MM.1S (cell line): ENCODE data around the gene SLBP.

Source experiments
- DNase-seq: peaks from one replicate; pipeline ENCODE4 v3.0.0-alpha.2; 2015
- H2AFZ ChIP-seq: fragments of 300-600 bp; sonication (generic); 2 replicates; pipeline ENCODE4 v1.6.0; 2016; ENCODE audit warnings: antibody characterized with exemption, low read length
- H3F3A ChIP-seq: fragments of 300-600 bp; sonication (generic); 2 replicates; pipeline ENCODE4 v1.6.1; 2016; ENCODE audit warnings: mild to moderate bottlenecking, antibody characterized with exemption, low read length, moderate library complexity, mixed read lengths; ENCODE audit not compliant: insufficient read depth
- H3K27ac ChIP-seq: fragments of 300-600 bp; sonication (generic); 2 replicates; pipeline ENCODE4 v1.5.1; 2016; ENCODE audit warnings: mild to moderate bottlenecking, low read length
- H3K27me3 ChIP-seq: fragments of 300-600 bp; sonication (generic); replicated peaks from 2 replicates; pipeline ENCODE4 v1.6.0; 2016; ENCODE audit warnings: low read length; ENCODE audit not compliant: insufficient read depth
- H3K36me3 ChIP-seq: fragments of 300-600 bp; sonication (generic); replicated peaks from 2 replicates; pipeline ENCODE4 v1.6.1; 2016; ENCODE audit warnings: mild to moderate bottlenecking, low read length, mixed read lengths; ENCODE audit not compliant: insufficient read depth
- H3K4me1 ChIP-seq: fragments of 300-600 bp; sonication (generic); 2 replicates; pipeline ENCODE4 v1.6.1; 2016; ENCODE audit warnings: low read length, mixed read lengths
- H3K4me2 ChIP-seq: fragments of 300-600 bp; sonication (generic); 2 replicates; pipeline ENCODE4 v1.6.0; 2016; ENCODE audit warnings: low read depth, low read length
- H3K4me3 ChIP-seq: fragments of 300-600 bp; sonication (generic); 2 replicates; pipeline ENCODE4 v1.5.1; 2016; ENCODE audit warnings: low read length, mixed read lengths
- H3K79me2 ChIP-seq: fragments of 300-600 bp; sonication (generic); 2 replicates; pipeline ENCODE4 v1.6.1; 2016; ENCODE audit warnings: mixed run types, low read length, mixed read lengths
- H3K9ac ChIP-seq: fragments of 300-600 bp; sonication (generic); 2 replicates; pipeline ENCODE4 v1.6.1; 2016; ENCODE audit warnings: low read length, mixed read lengths
- H3K9me2 ChIP-seq: fragments of 300-600 bp; sonication (generic); replicated peaks from 2 replicates; pipeline ENCODE4 v1.6.1; 2016; ENCODE audit warnings: mild to moderate bottlenecking, low read length, mixed read lengths; ENCODE audit not compliant: insufficient read depth
- H3K9me3 ChIP-seq: fragments of 300-600 bp; sonication (generic); replicated peaks from 2 replicates; pipeline ENCODE4 v1.6.1; 2016; ENCODE audit warnings: mild to moderate bottlenecking, low read length, mixed read lengths; ENCODE audit not compliant: insufficient read depth
- H4K20me1 ChIP-seq: fragments of 300-600 bp; sonication (generic); 2 replicates; pipeline ENCODE4 v1.6.1; 2016; ENCODE audit warnings: mild to moderate bottlenecking, low read length, moderate library complexity, mixed read lengths; ENCODE audit not compliant: insufficient read depth
- CTCF ChIP-seq: fragments of 300-600 bp; sonication (generic); IDR thresholded peaks from 2 replicates; pipeline ENCODE4 v1.5.1; 2016; ENCODE audit warnings: antibody characterized with exemption, low read length, mixed read lengths
- EZH2 ChIP-seq: fragments of 300-600 bp; sonication (generic); optimal IDR thresholded peaks from 2 replicates; pipeline ENCODE3; 2017; ENCODE audit warnings: low read depth, mild to moderate bottlenecking, antibody characterized with exemption, low read length, mixed read lengths
- EZH2phosphoT487 ChIP-seq: fragments of 300-600 bp; sonication (generic); IDR thresholded peaks from 2 replicates; pipeline ENCODE4 v1.6.1; 2018; ENCODE audit warnings: antibody characterized with exemption, low read length

The SLBP gene

DNA sequence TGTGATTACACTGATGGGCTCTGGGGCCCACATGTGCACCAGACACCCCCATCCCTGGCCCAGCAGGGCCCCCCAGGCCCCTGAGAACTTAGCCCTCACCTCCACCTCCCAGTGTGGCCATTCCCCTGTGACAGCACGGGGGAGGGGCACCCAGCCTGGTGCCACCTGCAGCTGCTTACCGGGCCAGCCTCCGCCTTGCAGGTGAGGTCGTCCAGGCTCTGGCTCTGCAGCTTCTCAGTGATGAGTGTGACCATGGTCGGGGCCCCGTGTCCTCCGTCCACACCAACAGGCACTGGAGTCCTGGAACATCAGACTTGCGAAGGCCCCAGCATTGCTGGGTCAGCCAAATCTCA is 43.7 kb downstream of the SLBP start:
- H3K27me3 ChIP-seq, result no peaks in the 10 kb centered on the region
- H3F3A ChIP-seq, result no peaks in the 10 kb centered on the region

GRCh38 chr4:1667273-1667672 is 44.8 kb downstream of the SLBP start:
- no peak overlapping the region for H2AFZ ChIP-seq
- no peak for TF ChIP-seq CTCF
- no peak for TF ChIP-seq EZH2
- no peak for TF ChIP-seq EZH2phosphoT487
- H3K4me2 ChIP-seq, result no peak overlapping the region
- H3K27me3 ChIP-seq, result no peaks in the 10 kb centered on the region
- no peaks in the 10 kb centered on the region for H3K9me2 ChIP-seq
- no peak overlapping the region for H3K9ac ChIP-seq
- H3F3A ChIP-seq, result no peaks in the 10 kb centered on the region
- no peak for DNase-seq
- H3K4me3 ChIP-seq, result no peak overlapping the region
- no peaks in the 10 kb centered on the region for H3K36me3 ChIP-seq
- no peak overlapping the region for H3K27ac ChIP-seq
- H3K9me3 ChIP-seq, result no peaks in the 10 kb centered on the region
- no peaks in the 10 kb centered on the region for H3K79me2 ChIP-seq
- H3K4me1 ChIP-seq, result no peaks in the 10 kb centered on the region
- no peaks in the 10 kb centered on the region for H4K20me1 ChIP-seq

More for the DNA sequence above, 43.7 kb downstream of the SLBP start:
- no peaks in the 10 kb centered on the region for H3K9me2 ChIP-seq
- no peaks in the 10 kb centered on the region for H3K4me1 ChIP-seq
- TF ChIP-seq EZH2, result no peak
- TF ChIP-seq EZH2phosphoT487, result no peak
- TF ChIP-seq CTCF, result no peak
- H2AFZ ChIP-seq, result no peak overlapping the region
- H3K9me3 ChIP-seq, result no peaks in the 10 kb centered on the region
- no peak for DNase-seq
- H3K9ac ChIP-seq, result no peak overlapping the region
- no peaks in the 10 kb centered on the region for H4K20me1 ChIP-seq
- H3K27ac ChIP-seq, result no peak overlapping the region
- H3K36me3 ChIP-seq, result no peaks in the 10 kb centered on the region
- no peak overlapping the region for H3K4me2 ChIP-seq
- no peaks in the 10 kb centered on the region for H3K79me2 ChIP-seq
- no peak overlapping the region for H3K4me3 ChIP-seq

DNA sequence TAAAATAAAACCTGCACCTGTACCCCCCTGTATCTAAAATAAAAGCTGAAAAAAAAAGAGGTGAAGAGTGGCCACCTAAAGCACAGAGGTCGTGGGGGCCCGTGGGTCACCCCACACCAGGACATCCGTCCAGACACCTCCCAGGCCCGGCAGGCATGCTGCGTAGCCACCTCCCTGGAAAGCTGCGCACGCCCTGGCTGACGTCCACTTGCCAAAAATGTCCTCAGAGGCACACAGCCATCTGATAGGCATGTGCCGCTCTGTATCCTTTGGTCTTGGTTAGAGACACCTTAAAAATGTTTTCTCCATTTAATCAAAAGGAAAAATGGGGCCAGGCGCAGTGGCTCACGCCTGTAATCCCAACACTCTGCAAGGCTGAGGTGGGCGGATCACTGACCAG is 45.7 kb downstream of the SLBP start:
- H3K9me3 ChIP-seq, result no peaks in the 10 kb centered on the region
- H3K36me3 ChIP-seq, result no peaks in the 10 kb centered on the region
- no peaks in the 10 kb centered on the region for H3K79me2 ChIP-seq
- no peaks in the 10 kb centered on the region for H3F3A ChIP-seq
- no peaks in the 10 kb centered on the region for H3K4me1 ChIP-seq
- no peak for DNase-seq
- no peak overlapping the region for H3K27ac ChIP-seq
- H3K27me3 ChIP-seq, result no peaks in the 10 kb centered on the region
- no peak overlapping the region for H3K4me3 ChIP-seq
- H3K9ac ChIP-seq, result no peak overlapping the region
- TF ChIP-seq EZH2 (no peak), EZH2phosphoT487 (no peak), CTCF (no peak)
- no peaks in the 10 kb centered on the region for H4K20me1 ChIP-seq
- H3K4me2 ChIP-seq, result no peak overlapping the region
- H3K9me2 ChIP-seq, result no peaks in the 10 kb centered on the region
- H2AFZ ChIP-seq, result no peak overlapping the region

- Histone ChIP-seq H3K36me3 (no peaks in the 10 kb centered on the region), H3K9me2 (no peaks in the 10 kb centered on the region), H3K27ac (no peak overlapping the region), H3K27me3 (no peaks in the 10 kb centered on the region), H3K9ac (no peak overlapping the region), H3K79me2 (no peaks in the 10 kb centered on the region), H3F3A (no peaks in the 10 kb centered on the region), H4K20me1 (no peaks in the 10 kb centered on the region), H3K4me3 (no peak overlapping the region), H3K4me2 (no peak overlapping the region), H2AFZ (no peak overlapping the region), H3K9me3 (no peaks in the 10 kb centered on the region), H3K4me1 (no peaks in the 10 kb centered on the region)
- no peak for TF ChIP-seq EZH2phosphoT487
- no peak for TF ChIP-seq EZH2
- TF ChIP-seq CTCF, result no peak
- no peak for DNase-seq
Observed at GRCh38 chr4:1664141-1664540, 48.0 kb downstream of the SLBP start.
